SJCRH30 (cell line): ENCODE results near the gene AGAP1. TPM values are rescaled to one million over a fixed set of nuclear protein-coding genes. Genes with fewer than 3 reads are reported as not detected.
A peak's percentile ranks its signal among the peaks of the same experiment; 100 is the strongest.

Experiments
- DNase-seq, 2 experiments: peaks; one replicate each; pipeline ENCODE4 v3.0.0-alpha.2; 2015 to 2020
- H3K27ac ChIP-seq: fragments of 250-450 bp; sonication (Bioruptor Pico); 2 replicates; pipeline ENCODE4 v1.5.1; 2020; ENCODE audit warnings: mild to moderate bottlenecking, moderate library complexity
- H3K27me3 ChIP-seq: fragments of 250-450 bp; sonication (Bioruptor Pico); 2 replicates; pipeline ENCODE4 v1.5.1; 2020; ENCODE audit warnings: mild to moderate bottlenecking, moderate library complexity
- H3K36me3 ChIP-seq: fragments of 250-450 bp; sonication (Bioruptor Pico); 2 replicates; pipeline ENCODE4 v1.5.1; 2020; ENCODE audit warnings: mild to moderate bottlenecking, moderate library complexity
- H3K4me1 ChIP-seq: fragments of 250-450 bp; sonication (Bioruptor Pico); 2 replicates; pipeline ENCODE4 v1.5.1; 2020; ENCODE audit warnings: mild to moderate bottlenecking, moderate library complexity
- H3K4me3 ChIP-seq: fragments of 250-450 bp; sonication (Bioruptor Pico); 2 replicates; pipeline ENCODE4 v1.5.1; 2020; ENCODE audit warnings: mild to moderate bottlenecking, moderate library complexity
- H3K9me3 ChIP-seq: fragments of 250-450 bp; sonication (Bioruptor Pico); replicated peaks from 2 replicates; pipeline ENCODE4 v1.5.1; 2020; ENCODE audit warnings: mild to moderate bottlenecking, moderate library complexity
- total RNA-seq: library from RNA; depleted of rRNA; stranded (reverse); fragments of >200 nt; shearing (Covaris generic); gene quantifications from 2 replicates; pipeline ENCODE4 v1.2.3, GENCODE V29; 2014

AGAP1 gene
- total RNA-seq, 1 experiment from 2014 or later: 27.8 TPM

DNA sequence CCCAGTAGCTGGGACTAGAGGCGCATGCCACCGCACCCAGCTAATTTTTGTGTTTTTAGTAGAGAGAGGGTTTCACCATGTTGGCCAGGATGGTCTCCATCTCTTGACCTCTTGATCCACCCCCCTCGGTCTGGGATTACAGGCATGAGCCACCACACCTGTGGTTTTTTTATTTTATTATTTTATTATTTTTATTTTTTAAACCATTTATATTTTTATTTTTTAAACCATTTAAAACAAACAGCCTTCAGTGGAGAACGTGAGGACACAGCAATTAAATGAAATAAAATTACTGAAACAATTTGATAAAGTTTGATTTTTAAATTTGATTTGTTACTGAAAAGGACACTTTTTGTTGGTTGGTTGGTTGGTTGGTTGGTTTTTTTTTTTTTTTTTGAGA lies 181.0 kb downstream of the AGAP1 start:
- Histone ChIP-seq H3K9me3 (0 out of 2 replicates have a peak, but pooled peaks cover 3% of the 10 kb centered on the region), H3K27ac (no peak overlapping the region), H3K4me1 (peaks cover 5% of the 10 kb centered on the region), H3K36me3 (no peaks in the 10 kb centered on the region), H3K27me3 (no peaks in the 10 kb centered on the region), H3K4me3 (no peak overlapping the region)
- DNase-seq: no peak

DNA sequence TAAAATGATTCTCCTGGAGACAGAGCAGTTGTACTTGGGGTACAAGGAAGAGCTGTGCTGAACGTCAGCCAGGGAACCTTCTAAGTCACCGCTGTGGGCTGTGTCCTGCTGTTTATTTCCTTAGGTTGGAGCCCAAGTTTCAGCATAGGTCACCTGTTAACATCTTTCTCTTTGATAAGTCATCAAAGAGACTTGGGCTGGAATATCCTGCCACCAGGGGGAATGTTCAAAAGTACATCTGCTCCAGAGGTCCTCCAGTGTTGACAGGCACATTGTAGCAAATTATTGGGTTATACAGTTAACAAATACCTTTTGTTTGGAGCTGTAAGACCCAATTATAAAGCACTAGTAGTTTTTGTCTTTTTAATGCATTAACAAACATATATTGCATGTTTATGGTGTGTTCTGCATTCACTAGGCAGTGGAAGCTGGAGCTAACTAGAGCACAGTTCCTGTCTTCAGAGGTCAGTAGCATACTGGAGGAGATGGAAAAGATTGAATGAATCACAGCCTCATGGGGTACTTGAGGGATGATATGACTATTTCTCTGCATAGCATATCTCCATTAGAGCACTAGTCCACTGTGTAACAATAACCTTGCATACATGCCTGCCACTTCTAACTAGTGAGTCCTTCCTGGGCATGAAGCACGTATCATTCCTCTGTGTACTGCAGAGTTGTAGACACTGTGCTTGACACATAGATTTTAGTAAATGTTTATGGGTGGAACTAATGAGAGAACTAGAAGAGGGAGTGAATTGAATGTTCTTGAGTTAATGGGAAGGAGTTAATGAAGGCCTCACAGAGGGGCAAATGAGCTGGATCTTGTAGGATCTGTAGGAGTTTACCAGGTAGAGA lies 182.1 kb downstream of the AGAP1 start:
- H3K4me3 ChIP-seq: no peak overlapping the region
- DNase-seq: no peak

DNA sequence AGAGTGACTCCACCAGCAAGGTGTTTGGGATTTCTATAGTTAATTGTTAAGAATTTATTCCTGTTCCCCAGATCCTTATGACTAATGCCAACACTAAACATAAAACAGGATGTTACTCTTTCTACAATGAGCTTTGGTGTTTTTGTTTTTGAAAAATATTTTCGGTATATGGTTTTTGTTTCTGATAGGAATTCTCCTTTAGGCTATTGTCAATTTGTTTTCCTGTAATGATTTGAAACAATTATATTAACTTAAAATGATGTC lies 182.6 kb downstream of the AGAP1 start:
- Histone ChIP-seq H3K4me1 (peaks cover 5% of the 10 kb centered on the region), H3K36me3 (no peaks in the 10 kb centered on the region), H3K27me3 (no peaks in the 10 kb centered on the region), H3K9me3 (0 out of 2 replicates have a peak, but pooled peaks cover 3% of the 10 kb centered on the region), H3K27ac (no peak overlapping the region), H3K4me3 (no peak overlapping the region)
- DNase-seq: no peak

More for the DNA sequence above, 182.1 kb downstream of the AGAP1 start:
- Histone ChIP-seq H3K27ac (no peak overlapping the region), H3K9me3 (0 out of 2 replicates have a peak, but pooled peaks cover 3% of the 10 kb centered on the region), H3K27me3 (no peaks in the 10 kb centered on the region), H3K4me1 (peaks cover 5% of the 10 kb centered on the region), H3K36me3 (no peaks in the 10 kb centered on the region)

DNA sequence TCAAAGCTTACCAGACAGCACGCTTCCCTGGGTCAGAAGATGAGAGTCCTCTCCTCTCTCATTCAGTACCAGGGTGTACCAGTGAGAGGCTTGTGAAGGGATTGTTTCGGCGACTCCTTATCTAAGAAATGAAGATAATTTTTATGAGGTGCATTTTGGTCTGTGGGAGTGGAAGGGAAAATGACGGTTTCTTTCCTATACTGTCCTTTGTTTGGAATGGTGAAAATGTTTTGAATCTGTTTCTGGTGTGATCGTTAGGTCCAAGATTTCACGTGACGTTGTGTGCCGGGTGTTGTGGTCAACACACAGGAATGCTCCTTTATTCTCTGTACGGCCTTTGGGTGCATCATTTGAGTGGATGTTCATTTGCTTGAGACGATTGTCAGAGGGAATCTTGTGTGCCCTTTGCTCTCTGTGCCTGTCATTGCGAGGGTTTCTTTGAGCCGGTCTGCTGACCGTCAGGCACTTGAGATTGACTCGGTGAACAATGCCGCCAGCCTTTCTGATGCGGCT lies 183.5 kb downstream of the AGAP1 start:
- Histone ChIP-seq H3K4me3 (no peak overlapping the region), H3K27me3 (no peaks in the 10 kb centered on the region), H3K36me3 (no peaks in the 10 kb centered on the region), H3K4me1 (peaks cover 5% of the 10 kb centered on the region), H3K9me3 (0 out of 2 replicates have a peak, but pooled peaks cover 3% of the 10 kb centered on the region), H3K27ac (no peak overlapping the region)
- DNase-seq: no peak

DNA sequence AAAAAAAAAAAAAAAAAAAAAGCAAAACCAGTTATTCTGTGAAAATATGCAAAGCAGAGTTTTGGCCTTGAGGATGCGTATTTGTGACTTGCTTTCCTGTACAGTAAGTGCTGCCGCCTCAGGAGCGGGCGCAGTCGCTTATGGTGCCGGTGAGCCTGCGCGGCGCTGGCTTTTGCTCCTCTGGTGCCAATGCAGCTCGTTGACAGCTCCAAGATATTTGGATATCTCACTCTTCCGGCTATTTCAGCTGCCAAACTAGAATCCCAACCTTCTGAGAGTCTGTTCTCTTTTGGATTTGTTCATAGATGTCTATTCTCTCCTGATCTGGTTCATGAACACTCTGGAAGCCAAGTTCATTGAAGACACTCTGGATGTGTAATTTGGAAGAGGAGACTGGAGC lies 184.1 kb downstream of the AGAP1 start:
- Histone ChIP-seq H3K36me3 (no peaks in the 10 kb centered on the region), H3K4me3 (no peak overlapping the region), H3K27ac (no peak overlapping the region), H3K4me1 (peaks cover 5% of the 10 kb centered on the region), H3K9me3 (0 out of 2 replicates have a peak, but pooled peaks cover 3% of the 10 kb centered on the region), H3K27me3 (no peaks in the 10 kb centered on the region)
- no peak for DNase-seq

DNA sequence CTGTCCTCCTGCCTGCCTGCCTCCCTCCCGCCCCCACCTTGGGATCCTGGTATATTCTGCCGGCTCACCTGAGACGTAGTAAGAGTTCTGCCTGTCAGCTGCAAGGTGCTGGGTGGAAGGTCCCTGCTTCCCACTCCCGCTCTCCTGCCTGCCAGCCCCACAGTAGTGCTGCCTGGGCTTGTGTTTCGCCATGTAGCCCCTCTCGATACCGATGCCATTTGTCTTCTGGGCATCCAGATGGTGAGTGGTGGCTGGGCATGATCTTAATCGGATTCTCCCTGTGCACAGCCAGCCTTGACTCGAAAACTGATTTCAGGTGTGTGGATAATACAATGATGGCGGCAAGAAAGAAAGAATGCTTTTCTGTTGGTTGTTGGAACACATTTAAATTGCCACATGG lies 184.9 kb downstream of the AGAP1 start:
- DNase-seq: no peak
- Histone ChIP-seq H3K27me3 (no peaks in the 10 kb centered on the region), H3K27ac (no peak overlapping the region), H3K9me3 (0 out of 2 replicates have a peak, but pooled peaks cover 3% of the 10 kb centered on the region), H3K4me1 (peaks cover 5% of the 10 kb centered on the region), H3K4me3 (no peak overlapping the region), H3K36me3 (no peaks in the 10 kb centered on the region)

DNA sequence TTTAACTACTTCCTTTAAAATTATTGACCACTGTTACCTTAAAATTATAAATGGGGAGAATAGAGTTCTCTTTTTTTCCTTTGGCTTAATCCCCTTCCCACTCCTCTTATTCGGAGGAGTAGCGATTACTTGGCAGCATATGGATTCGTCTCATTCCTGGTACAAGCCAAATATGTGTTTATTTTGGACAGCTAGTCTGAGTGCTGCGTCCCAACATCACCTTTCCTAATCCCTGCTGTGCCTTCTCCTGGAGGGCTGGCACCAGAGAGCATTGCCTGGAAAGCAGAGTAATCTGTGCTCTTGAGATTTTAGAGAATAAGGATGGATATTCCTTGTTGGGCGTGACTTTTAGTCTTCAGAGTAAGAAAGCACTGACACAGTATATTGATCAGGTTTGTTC lies 185.6 kb downstream of the AGAP1 start:
- H3K9me3 ChIP-seq: no peaks in the 10 kb centered on the region
- DNase-seq: no peak
- H3K27ac ChIP-seq: no peak overlapping the region
- H3K27me3 ChIP-seq: no peaks in the 10 kb centered on the region
- H3K4me3 ChIP-seq: no peak overlapping the region
- H3K36me3 ChIP-seq: no peaks in the 10 kb centered on the region
- H3K4me1 ChIP-seq: peaks cover 6% of the 10 kb centered on the region

DNA sequence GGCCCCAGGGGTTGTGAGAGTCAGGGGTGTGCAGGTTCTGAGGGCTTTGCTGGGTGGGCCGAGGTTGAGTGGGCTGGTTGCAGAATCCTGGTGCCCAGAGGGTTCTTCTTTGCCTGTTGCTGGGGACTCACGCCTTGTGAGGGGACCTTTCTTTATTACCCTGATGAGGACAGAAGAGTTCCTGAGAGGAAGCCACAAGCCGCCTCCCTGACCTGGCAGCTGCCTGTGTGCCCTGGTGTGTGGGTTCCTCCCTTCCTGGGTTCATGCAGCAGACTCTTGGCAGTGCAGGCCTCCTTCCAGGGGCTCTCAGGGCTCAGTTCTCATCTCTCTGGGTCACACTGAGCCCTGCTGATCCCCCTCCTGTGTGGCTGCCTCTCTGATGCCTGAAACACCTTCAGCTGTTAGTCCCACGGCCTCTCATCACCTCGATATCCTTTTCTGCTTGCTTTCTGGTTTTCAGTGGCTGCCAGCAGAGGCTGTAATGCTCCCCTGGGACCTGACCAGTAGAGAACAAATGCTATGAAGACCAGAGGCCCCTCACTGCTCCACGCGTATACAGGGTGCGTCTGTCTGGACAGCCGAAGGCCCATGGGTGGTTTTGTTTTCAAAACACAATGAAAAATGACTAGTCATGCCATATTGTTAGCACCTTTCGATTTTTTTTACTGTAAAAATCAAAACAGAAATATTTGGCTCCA lies 191.3 kb downstream of the AGAP1 start:
- DNase-seq: peak; percentile 70 to 78
- peak overlapping the region; percentile 2; the same call in 1 of the 2 replicates for H3K27ac ChIP-seq
- H3K36me3 ChIP-seq: no peaks in the 10 kb centered on the region
- peaks cover 18% of the 10 kb centered on the region for H3K4me1 ChIP-seq
- no peaks in the 10 kb centered on the region for H3K9me3 ChIP-seq
- no peak overlapping the region for H3K4me3 ChIP-seq
- H3K27me3 ChIP-seq: no peaks in the 10 kb centered on the region

DNA sequence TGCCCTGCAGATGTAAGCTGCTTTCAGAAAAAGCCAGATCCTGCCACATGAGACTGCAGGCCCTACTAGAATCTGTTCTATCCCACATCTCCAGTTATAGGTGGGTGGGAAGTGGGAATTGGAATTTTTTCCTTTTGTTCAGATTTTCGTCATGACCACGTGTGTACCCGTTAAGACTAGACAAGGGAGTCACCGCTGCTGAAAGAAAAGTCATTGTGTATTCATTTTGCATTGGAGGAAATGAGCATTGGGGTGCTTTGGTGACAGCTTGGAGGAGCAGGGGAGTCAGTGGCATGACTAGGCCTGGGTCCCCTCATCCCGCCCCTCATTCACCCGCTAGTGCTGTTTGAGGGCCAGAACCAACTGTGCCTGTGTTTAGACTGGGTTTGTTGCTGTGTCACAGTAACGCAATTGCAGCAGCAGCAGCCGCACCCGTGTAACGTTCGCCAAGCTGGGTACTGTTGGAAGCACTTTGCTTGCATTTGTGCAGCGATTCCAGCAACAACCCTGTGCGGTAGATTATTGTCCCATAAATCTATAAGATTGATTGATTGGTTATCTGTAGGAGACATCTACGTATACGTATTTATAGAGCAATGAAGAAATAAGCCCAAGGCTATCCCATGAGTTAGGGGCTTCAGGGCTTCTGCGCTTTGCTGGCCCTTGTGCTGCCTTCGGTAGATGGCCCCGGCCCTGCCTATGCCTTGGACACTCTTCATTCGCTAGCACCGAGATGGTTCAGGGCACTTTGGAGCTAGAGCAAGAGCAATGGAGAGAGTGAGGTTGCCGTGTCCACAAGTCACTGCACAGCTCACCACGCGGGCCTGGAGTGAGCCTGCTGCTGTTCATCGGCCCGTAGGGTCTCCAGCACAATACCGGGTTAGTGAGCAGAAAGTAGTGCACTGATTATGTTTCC lies 194.9 kb downstream of the AGAP1 start:
- H3K4me3 ChIP-seq: no peak overlapping the region
- no peaks in the 10 kb centered on the region for H3K27me3 ChIP-seq
- no peaks in the 10 kb centered on the region for H3K9me3 ChIP-seq
- DNase-seq: no peak
- no peaks in the 10 kb centered on the region for H3K36me3 ChIP-seq
- peaks cover 18% of the 10 kb centered on the region for H3K4me1 ChIP-seq
- H3K27ac ChIP-seq: no peak overlapping the region

DNA sequence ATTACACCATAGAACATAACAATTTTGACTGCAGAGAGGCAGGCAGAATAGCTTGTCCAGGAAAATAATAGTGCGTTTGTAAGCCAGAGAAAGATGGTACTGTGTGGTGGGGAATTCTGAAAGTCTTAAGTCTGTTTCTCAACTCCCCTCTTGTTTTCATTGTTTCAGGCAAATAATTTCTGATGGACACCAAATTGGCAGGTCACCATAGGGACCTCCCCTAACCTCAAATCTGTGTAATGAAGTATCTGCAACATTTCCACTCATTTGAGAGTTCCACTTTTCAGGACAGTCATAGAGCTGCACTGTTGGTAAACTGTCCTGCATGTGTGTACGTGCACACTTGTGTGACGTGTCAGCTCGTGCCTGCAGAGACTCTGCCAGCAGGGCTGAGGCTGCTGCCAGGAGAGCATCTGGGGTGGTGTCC lies 195.6 kb downstream of the AGAP1 start:
- DNase-seq: no peak
- no peaks in the 10 kb centered on the region for H3K27me3 ChIP-seq

DNA sequence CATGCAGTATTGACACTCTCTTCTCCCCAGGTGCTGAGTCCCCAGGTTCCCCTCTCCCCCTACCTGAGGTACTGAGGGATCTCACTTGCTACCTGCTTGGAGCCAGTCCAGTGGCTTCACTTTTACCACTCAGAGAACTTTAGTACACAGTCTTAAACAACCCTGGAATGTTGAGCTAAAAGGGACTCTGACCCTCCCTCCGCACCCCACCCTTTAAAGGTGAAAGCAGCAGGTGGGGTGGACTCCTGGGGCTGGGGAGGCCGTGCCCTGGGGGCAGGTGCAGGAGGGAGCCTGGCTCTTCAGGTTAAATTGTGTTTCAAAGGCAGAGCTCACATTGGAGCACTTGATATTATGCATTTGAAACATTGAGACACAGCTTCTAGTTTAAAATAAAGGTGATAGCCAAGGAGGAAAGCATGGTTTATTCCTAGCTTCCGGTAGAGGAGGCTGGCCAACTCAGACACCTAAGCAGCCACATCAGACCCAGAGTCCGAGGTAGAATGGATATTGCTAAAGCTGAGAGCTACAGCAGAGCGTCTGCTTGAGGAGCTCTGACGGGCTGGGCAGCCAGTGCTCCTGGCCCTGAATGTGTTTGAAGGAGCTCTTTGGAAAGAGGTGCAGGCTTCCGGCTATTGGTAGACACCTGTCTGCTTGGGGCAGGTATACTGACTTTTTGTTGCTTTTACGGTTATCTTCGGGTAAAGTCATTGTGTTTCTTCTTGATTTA lies 196.4 kb downstream of the AGAP1 start:
- no peak overlapping the region for H3K27ac ChIP-seq
- no peaks in the 10 kb centered on the region for H3K36me3 ChIP-seq
- no peaks in the 10 kb centered on the region for H3K27me3 ChIP-seq

More for the DNA sequence above, 195.6 kb downstream of the AGAP1 start:
- no peak overlapping the region for H3K27ac ChIP-seq
- H3K4me1 ChIP-seq: peaks cover 18% of the 10 kb centered on the region
- no peaks in the 10 kb centered on the region for H3K9me3 ChIP-seq
- H3K36me3 ChIP-seq: no peaks in the 10 kb centered on the region
- H3K4me3 ChIP-seq: no peak overlapping the region

DNA sequence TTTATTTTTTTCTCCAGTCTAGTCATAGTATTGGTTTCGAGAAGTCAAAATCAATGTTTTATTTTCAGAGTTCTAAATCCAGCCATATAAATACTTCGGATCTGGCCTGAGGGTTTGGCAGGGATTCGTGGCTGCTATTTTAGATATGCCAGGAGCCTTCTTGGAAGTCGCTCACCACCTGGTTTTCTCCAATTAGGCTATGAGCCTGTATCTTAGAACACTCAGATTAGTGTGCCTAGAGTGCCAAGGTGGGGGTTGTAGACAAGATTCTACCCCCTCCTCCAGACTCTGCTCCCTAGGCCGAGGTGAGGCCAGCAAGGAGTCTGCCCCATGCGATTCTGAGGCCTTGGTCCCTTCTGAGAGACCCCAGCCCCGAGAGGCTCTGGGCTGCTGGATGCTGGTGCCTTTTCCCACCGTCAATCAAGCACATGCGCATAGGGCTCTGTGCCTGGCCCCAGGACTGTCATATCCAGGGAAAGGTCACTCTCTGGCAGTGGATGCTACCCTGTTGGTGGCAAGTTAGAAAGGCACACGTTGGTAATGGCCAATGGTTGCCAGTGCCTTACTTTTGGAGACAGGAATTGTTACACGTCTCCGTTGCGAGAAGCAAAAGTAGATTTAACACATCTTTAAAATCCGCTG lies 197.1 kb downstream of the AGAP1 start:
- DNase-seq: no peak
- no peak overlapping the region for H3K27ac ChIP-seq
- H3K9me3 ChIP-seq: no peaks in the 10 kb centered on the region
- no peak overlapping the region for H3K4me3 ChIP-seq
- no peaks in the 10 kb centered on the region for H3K36me3 ChIP-seq
- no peaks in the 10 kb centered on the region for H3K27me3 ChIP-seq
- peaks cover 16% of the 10 kb centered on the region for H3K4me1 ChIP-seq

More for the DNA sequence above, 196.4 kb downstream of the AGAP1 start:
- DNase-seq: no peak
- Histone ChIP-seq H3K4me3 (no peak overlapping the region), H3K4me1 (peaks cover 16% of the 10 kb centered on the region), H3K9me3 (no peaks in the 10 kb centered on the region)

DNA sequence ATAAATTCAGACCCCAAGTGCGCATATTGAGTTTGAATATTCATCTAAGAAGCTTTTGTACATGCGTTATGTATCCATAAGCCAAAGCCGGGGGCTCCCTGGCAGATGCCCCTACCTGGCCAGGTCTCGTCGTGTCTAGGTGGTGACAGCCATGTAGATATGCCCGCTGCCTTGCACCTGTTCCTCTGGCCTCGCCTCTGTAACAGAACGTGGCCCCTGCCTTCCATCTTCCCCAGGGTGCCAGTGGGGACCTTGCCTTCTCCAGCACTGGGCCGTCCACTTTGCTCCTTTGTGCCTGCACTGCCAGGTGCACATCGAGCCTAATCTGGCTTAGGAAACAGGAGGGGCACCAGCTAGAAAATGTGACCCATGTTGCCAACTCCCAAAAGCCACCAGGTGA lies 198.2 kb downstream of the AGAP1 start:
- no peak overlapping the region for H3K4me3 ChIP-seq
- H3K36me3 ChIP-seq: no peaks in the 10 kb centered on the region
- H3K9me3 ChIP-seq: no peaks in the 10 kb centered on the region
- no peak overlapping the region for H3K27ac ChIP-seq
- no peaks in the 10 kb centered on the region for H3K27me3 ChIP-seq
- DNase-seq: no peak
- H3K4me1 ChIP-seq: peaks cover 14% of the 10 kb centered on the region
